HG03565 (cell line): ENCODE results near the gene DIABLO.
"Not testable (repeated sequence)": the region's sequence is repeated elsewhere in the genome, so short reads cannot be mapped to it uniquely, and the experiment has no call there.

ENCODE experiments used
- ATAC-seq: cut with Tn5 transposase; IDR thresholded peaks from one replicate; pipeline ENCODE4 v1.9.1; 2021; ENCODE audit warnings: mild to moderate bottlenecking, moderate library complexity; ENCODE audit not compliant: unreplicated experiment

The DIABLO gene

DNA sequence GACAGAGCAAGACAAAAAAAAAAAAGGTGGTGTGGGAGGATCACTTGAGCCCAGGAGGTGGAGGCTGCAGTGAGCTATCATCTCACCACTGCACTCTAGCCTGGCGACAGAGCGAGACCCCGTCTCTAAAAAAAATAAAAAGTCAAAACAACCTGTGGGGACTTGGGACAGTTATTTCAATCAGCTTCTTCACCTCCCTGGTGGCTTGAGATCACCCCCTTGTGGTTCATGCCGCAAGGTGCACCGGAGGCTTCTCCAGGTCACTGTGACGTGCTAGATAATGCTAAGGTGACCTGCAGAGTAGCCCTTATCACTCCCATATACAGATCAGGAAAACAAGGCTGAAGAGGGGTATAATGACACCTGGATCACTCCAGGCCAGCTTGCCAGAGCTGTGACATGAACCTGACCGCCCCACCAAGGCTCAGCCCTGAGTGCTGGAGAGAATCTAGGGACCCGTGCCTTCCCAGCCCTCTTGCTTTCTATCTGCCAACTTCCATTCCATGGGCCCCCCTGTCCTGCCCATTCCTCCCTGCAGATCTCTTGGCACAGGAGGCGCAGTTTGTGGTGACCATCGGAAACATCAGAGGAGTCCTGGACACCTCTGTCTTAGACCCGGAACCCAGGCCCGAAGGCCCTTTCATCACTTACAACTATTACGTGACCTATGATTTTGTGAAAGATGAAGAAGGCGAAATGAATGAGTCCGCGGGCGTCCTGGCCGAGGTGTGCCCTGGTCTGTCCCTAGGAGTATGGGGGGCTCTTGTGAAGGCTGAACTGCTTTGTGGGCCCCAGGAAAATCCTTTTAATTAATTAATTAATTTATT, 34.8 kb downstream of the DIABLO start:
- ATAC-seq: no peak

DNA sequence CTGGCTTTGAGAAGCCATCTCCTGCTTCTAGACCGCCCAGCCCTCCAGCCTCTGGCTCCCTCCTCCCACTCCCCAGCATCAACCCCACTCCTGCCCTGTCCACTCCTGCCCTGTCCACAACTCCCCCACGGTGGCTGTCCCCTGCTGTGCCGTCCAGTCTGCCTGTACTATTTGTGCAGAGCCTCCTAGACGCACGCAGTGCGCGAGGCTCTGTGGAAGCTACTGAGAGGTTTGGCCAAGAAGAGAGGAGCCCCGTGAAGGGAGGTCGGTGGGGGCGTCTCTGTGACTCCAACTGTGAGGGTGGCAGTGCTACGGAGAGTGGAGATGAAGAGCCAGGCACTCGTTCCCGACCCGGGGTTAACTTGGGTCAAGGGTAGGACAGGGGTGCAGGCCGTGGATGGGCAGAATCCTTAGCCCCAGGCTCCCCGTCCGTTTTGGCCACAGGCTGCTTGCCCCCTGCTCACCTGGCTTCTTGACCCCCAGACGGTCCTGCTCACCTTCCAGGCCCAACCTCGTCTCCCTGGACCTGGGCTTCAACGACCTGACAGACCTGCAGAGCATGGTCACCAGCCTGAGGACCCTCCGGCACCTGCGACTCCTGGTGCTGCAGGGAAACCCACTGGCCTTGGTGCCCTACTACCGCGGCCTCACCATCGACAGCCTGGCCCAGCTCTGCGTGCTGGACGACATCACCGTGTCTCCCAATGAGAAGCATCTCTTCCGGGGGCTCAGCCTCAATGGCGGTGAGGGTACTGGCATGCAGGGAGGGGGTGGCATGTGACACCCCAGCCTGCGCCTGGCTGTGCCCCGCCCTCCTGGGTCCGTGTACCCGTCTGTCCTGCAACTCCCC, 36.0 kb downstream of the DIABLO start:
- ATAC-seq: no peak

DNA sequence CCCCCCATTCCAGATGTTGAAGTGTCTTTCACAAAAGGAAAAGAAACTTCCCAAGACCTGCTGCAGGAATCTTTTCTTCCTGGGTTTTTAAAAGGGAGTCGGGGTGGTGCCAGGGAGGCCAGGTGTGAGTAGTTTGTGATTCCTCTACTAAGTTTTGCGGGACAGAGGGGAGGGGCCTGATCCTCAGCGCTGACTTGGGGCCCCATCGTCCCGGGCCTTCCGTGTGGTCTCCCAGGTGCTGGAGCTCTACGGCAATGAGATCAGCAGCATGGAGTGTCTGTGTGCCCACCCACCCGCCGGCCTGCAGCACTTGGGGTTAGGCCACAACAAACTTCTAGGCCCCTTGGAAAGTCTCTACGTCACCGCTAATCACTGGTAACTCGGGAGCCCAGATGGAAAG, 38.4 kb downstream of the DIABLO start:
- ATAC-seq: no peak

DNA sequence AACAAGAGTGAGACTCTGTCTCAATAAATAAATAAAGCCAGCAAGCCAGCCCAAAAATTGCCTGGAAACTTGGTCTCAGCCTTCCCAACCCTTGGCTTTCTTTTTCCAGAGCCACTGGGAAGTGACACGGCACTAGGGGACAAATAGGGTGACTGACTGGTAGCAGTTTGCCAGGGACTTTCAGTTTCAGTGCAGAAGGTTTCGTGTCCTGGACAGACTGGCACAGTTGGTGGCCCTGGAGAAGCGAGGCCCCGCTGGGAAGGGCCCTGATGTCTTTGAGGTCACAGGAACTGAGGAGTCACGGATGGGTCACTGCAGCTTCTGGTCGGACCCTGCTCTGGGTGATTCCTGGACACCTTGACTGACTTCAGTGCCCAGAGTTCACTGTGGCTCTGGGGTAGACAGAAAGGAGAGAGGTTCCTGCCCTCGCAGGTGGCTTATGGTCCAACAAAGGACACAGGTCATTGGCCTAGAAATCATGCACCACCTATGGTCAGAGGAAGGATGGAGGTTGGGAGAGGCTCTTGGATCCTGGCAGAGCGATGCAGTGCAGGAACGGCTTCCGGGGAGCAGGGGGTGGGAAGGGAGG, 40.3 kb downstream of the DIABLO start:
- no peak for ATAC-seq

DNA sequence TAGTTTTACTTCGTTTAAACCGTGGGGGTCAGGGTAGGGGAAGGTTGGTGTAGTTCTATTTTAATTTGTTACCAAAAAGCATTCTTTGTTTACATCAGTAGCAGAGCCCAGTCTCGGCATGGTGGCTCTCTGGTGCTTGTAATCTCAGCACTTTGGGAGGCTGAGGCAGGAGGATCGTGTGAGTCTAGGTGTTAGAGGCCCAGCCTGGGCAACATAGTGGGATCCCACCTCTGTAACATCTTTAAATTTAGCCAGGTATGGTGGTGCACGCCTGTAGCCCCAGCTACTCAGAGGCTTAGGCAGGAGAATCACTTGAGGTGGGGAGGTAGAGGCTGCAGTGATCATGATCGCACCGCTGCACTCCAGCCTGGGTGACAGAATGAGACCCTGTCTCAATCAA, 40.8 kb downstream of the DIABLO start:
- ATAC-seq: no peak

DNA sequence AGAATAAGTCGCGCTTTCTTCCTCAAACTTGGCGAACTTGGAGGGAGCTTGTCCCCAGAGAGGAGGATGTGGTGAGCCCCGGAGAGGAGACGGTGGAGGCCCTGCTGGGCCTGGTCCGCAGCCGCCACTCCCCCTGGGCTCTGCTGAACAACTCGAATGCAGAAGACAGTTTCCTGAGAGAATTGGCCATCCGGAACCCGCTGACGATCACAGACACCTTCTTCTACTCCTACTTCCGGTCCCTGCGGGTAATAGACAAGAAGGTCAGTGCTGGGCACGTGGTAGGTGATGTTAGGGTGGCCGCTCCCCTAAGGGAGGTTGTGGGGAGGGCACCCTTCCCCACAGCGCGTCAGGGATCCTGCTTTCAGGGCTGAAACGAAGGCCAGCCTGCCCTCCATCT, 41.3 kb downstream of the DIABLO start:
- ATAC-seq: no peak

DNA sequence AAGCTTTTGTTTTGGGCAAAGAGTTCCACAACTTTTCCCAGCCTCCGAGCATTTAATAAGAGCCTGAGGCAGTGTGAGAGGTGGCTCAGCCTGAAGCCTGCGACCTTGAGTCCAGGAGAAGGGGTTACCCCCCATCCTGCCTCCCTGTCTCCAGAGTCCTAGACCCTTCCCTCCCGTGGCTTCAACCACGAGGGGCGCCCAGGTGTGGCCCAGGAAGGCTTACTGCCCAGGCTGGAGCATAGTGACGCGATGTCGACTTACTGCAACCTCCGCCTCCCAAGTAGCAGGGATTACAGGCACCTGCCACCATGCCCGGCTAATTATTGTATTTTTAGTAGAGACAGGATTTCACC, 42.3 kb downstream of the DIABLO start:
- no peak for ATAC-seq

DNA sequence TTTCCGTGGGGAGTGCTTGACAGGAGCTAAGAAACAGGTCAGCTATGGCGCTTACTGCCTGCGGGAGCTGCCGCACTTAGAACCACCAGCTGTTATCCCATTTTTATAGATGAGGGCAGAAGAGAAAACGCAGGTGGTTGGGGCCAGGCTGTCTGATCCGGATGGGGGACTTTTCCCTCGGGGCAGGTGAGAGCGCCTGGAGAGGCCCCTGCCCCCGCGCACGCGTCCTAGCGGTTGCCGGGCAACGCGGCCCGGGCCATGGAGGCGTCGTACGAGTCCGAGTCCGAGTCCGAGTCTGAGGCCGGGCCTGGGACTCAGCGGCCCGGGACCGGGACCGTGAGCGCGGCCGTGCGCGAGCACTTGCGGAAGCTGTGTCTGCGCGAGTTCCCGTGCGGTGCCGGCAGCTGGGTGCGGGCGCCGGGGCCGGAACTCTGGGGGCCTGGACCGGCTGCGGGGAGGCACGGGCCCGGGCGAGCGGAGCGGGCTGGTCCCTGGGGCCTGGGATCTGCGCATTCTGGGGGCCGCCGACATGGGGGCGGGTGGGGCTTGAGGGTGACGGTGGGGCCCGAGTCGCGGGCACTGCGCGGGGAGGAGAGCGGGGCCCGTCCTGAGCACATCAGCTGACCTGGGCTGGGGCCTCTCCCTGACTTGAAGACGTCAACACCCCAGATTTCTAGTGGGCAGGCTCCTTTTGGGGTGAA, 42.8 kb downstream of the DIABLO start, which contains the start of gene LRRC43:
Gene LRRC43 (plus strand): TSS at position 237 of the 701 bp plus-strand sequence. CDS start 22 bp downstream, at position 259.
- ATAC-seq: no peak

DNA sequence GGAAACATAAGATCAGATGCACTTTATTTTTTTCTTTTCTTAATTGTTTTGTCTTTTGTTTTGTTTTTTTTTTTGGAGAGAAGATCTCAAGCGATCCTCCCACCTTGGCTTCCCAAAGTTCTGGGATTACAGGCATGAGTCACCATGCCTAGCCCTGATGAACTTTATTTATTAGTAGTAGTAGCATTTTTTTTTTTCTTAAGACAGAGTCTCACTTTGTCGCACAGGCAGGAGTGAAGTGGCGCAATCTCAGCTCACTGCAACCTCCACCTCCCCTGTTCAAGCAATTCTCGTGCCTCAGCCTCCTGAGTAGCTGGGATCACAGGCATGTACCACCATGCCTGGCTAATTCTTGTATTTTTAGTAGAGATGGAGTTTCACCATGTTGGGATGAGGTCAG, 49.4 kb downstream of the DIABLO start:
- ATAC-seq: not testable (repeated sequence)

DNA sequence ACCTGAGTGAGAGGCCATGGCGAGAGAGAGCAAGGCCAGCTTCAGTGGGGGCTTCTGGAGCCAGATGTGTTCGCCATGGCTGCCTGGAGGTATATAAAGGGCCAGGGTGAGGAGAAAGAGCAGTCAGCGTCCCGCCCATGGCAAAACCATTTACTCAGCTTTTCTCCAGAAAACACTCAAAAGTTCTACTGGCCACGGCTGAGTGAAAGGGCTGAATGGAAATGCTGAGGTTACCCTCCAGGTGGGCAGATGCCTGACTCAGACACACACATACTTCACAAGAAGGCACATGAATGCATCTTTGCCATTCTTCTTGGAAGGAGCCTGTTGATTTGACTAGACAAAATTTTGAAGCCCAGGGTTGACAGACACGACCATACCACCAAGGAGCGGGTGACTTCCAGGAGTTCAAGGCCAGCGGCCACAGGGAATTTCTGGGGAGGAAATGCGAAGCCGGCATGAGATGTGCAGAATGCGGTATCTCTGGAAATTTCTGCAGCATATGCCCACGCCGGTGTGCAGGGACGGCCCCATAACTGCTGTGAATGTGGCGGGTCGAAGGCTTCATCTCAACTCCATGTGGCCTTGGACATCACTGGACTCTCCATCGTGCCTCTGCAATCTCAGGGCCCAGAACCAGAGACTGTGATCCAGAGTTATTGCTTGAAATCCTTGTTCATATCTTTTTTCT, 51.6 kb downstream of the DIABLO start, which contains the start of gene IL31:
Gene IL31 (minus strand): TSS at position 67 of the 691 bp plus-strand sequence. CDS start 49 bp downstream, at position 18.
- ATAC-seq: no peak

DNA sequence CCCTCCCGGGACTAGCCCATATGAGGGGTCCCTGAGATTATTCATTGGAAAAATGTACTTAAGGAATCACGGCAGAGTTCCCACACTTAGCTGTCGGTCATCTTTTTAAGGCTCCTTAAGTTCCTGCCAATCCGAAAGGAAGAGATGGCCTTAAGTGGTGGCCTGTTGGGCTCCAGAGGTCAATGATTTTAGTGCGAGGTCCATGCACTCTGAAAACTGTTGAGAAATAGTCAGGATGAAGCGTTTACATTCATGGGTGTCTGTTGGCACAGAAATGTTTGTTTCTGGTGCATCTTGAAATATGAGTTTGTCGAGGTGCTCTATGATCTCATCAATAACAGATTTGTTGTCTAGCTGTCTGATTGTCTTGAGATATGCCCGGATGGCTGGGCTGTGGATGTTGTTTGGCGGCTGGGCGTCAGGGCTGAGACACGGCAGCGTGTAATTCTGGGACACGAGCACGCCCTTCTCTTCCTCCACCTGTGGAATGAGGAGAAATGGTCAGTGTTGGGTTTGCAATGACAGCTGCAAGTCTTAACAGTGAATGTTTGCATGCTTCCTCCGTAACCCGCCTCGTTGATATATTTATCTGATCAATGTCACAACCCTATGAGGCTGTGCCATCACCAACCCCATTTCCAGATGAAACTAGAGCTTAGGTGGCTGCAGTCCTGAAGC, 53.5 kb downstream of the DIABLO start:
- ATAC-seq: no peak

DNA sequence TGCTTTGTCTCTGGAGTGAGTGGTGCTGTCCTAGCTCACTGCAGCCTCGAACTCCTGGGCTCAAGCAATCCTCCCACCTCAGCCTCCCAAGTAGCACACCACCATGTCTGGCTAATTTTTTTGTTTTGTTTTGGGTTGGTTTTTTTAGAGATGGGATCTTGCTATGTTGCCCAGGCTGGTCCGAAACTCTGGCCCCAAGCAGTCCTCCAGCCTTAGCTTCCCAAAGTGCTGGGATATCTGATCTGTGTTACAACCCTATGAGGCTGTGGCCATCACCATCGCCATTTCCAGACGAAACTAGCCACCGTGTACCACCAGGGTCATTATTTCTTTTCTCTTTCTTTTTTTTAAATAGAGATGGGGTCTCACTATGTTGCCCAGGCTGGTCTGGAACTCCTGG, 54.5 kb downstream of the DIABLO start:
- ATAC-seq: no peak

DNA sequence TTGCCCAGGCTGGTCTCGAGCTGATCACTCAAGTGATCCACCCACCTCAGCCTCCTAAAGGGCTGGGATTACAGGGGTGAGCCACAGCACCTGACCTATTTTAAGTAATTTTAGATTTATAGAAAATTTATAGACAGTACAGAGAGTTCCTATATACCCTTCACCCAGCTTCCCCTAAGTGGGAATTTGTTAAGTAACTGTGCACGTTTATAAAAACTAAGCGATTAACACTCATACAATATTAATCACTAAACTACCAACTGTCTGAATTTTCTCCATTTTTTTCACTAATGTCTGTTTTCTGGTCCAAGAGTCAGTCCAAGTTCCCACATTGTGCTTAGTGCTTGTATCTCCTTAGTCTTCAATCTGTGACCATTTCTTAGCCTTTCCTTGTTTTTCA, 57.4 kb downstream of the DIABLO start:
- ATAC-seq: no peak

DNA sequence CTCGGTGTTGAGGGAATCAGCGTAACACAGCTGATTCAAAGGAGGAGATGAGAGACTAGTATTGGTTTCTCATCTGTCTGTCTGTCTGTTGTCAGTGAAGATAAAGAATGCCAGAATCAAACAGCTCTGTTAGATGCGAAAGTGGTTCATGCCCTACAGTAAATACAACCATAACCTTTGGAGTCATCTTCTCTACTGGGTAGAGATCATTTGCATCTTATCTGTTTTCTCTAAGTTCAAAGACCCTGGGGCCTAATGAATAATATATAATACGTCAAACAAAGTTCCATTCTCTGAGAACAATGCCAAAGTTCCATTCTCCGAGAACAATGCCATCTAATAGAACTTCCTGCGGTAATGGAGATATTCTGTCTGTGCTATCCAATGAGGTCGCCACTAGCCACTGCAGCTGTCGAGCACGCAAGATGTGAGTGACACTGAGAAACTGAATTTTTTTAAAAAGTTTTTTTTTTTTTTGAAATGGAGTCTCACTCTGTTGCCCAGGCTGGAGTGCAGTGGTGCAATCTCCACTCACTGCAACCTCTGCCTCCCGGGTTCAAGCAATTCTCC, 58.4 kb downstream of the DIABLO start:
- ATAC-seq: no peak

DNA sequence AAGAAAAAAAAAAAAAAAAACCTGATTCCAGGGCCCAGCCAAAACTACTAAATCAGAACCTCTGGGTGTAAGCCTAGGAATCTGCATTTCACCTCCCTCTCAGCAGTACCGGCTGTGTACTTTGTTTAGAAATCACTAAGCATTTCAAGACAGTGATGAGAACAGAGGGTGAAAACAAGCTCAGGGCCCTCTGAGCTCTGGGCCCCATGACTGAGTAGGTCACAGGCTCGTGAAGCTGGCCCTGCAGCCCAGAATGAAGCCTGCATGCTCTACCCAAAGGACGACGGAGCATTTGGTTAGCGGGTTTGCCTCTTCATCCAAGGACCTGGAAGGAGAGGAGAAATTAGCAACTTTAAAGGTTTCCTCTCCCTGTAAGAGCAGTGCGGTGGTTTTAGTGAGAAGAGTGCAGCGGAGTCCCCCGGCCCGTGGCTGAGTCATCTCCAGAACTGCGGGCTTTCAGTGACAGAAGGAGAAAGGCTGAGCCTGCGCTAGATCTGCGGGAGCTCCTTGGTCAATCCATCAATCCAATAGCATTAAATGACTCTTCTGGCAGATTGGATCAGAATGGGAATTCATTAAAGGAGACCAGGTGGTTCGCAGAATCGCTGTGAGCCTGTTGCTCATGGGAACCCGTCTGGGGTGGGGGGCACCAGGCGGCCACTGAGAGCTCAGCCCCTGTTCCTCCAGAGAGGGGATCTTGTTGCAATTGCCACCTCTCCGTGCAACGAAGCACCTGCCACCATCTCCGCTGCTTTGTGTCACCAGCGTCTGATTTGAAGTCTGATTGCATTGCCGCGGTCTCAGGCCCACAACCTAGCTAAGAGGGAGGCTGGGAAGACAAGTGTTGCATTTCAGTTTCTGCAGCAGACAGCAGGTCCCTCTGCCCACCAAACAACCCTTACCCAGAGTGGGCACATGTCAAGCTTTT, 59.2 kb downstream of the DIABLO start:
- ATAC-seq: no peak

DNA sequence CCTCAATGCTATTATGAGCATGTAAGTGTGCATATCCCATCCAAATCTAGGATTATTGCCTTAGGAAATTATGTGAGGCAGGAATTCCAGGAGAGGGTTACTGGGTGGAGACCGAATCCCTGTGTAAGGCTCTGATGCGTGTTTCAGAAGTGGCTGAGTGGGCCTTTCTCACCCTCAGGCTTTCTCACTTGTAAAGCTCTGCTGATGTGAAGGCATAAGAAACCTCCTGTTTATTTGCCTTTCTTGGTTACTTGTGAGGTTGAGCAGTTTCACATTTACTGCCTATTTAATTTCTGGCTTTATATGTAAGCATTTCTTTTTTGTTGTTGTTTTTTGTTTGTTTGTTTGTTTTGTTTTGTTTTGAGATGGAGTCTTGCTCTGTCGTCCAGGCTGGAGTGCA, 62.9 kb downstream of the DIABLO start:
- ATAC-seq: no peak

DNA sequence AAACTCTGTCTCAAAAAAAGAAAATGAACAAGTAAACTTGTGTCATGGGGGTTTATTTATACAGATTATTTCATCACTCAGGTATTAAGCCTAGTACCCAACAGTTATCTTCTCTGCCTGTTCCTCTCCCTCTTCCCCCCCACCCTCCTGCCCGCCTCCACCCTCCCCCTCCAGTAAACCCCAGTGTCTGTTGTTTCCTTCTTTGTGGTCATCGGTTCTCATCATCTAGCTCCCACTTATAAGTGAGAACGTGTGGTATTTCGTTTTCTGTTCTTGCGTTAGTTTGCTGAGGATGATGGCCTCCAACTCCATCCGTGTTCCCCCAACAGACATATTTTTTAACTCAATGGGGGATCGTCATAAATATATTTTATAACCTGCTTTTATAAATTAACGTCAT, 64.2 kb downstream of the DIABLO start:
- ATAC-seq: no peak

DNA sequence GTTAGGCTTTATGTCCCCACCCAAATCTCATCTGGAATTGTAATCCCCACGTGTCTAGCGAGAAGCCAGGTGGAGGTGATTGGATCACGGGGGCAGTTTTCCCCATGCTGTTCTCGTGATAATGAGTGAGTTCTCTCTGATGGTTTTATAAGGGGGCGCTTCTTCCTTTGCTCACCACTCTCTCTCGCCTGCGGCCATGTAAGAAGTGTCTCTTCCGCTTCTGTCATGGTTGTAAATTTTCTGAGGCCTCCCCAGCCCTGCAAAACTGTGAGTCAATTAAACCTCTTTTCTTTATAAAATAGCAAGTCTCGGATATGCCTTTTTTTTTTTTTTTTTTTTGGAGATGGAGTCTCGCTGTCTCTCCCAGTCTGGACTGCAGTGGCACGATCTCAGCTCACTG, 65.1 kb downstream of the DIABLO start:
- ATAC-seq: no peak
